GM21576 (cell line): Measurements from ENCODE around the gene GCSH.

Experiments
- ATAC-seq: cut with Tn5 transposase; IDR thresholded peaks from one replicate; pipeline ENCODE4 v1.9.1; 2021; ENCODE audit warnings: mild to moderate bottlenecking, moderate library complexity; ENCODE audit not compliant: unreplicated experiment

The GCSH gene

DNA sequence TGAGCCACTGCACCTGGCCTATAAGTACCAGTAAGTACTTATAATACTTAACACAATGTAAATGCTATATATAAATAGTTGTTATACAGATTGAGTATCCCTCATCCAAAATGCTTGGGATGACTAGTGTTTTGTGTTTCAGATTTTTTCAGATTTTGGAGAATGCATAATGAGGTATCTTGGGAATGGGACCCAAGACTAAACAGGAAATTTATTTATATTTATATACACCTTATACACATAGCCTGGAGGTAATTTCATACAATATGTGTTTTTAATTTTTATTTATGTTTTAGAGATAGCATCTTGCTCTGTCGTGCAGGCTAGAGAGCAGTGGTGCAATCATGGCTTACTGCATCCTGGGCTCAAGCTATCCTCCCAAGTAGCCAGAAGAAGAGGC lies 9.8 kb upstream of the GCSH start:
- no peak for ATAC-seq

- ATAC-seq: no peak
Observed at GRCh38 chr16:81101702-81102101, 5.5 kb upstream of the GCSH start.

- ATAC-seq: no peak
Observed at GRCh38 chr16:81099958-81100357, 3.8 kb upstream of the GCSH start.

DNA sequence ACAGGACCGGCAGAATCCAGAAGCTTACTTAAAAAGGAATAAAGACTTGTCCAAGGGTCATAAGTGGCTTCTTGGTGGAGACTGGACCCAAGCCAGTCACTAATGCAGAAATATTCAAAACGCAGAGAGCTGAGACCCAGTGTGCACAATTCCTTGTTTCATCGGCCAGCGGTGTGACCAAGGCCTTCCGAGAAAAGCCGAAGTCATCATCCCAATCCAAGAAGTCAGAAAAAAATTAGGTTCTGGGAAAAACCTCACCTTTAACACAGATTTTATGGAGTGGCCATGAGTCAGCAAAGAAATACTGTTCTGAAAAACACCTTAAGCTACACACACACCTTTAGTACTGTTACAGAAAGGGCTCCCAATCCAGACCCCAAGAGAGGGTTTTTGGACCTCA lies 1.0 kb upstream of the GCSH start:
- no peak for ATAC-seq

DNA sequence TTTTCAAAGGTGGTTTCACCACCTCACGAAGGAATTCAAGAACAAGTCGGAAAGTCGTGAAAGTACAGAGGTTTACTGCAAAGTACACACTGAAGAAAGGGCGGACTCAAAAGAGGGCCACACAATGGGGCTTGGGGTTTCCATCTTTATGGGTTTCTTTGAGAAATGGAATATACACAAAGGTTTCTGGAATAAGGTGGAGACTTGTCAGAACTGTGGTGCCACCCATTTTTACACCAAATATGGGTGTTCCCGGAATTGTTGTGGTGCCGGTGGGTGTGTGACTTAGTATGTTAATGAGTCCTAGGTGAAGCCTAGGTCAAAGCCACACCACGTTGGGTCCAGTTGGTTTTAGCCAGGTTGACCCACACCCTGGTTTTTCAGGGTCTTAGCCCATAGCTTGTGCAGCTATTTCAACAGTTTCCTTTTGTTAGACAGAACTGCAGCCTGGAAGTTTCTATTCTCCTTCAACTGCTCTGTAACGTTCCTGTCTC lies 567 bp upstream of the GCSH start:
- no peak for ATAC-seq

DNA sequence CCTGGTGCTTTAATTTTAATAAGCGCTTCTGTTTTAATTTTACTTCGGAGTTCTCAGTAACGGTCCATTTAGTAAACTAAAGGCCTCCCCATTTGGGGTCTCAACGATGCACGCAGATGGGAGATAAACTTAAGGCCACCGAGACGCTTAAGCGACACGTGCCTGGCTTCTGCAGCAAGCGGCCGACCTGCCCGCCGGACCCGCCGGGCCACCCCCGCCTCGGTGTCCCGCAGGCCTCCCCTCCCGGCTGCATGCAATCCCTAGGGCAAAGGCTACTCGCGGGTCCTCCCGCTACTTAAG lies 592 bp downstream of the GCSH start:
- ATAC-seq: peak; percentile 0

- ATAC-seq: no peak
Observed at GRCh38 chr16:81094771-81095251, 1.4 kb downstream of the GCSH start.

DNA sequence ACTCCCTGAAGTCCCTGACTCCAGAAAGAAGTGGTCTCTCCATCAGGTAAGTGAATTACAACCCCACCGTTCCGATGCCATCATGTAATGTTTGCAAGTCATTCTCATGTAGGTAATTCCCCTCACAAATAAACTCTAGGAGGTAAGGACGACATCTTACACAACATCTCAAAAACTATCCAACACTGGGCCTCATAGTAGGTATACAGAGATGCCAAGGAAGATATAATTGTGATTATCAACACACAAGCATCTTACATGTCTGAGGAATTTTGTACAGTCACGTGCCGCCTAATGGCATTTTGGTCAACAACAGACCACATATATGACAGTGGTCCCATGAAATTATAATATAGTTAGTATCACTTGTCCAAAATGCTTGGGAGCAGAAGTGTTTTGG lies 7.4 kb downstream of the GCSH start:
- ATAC-seq: no peak

- ATAC-seq: no peak
Observed at GRCh38 chr16:81081014-81081413, 15.2 kb downstream of the GCSH start.

- ATAC-seq: no peak
Observed at GRCh38 chr16:81080233-81080632, 16.0 kb downstream of the GCSH start.

GRCh38 chr16:81077076-81077940 lies 18.9 kb downstream of the GCSH start, which contains the start of gene C16orf46:
TSS of gene C16orf46 (minus strand) at chr16:81077238. CDS start at chr16:81063955, 13,283 bp downstream.
- peak; percentile 95 for ATAC-seq

GRCh38 chr16:81076566-81077075 lies 19.6 kb downstream of the GCSH start:
- peak; percentile 73 for ATAC-seq

DNA sequence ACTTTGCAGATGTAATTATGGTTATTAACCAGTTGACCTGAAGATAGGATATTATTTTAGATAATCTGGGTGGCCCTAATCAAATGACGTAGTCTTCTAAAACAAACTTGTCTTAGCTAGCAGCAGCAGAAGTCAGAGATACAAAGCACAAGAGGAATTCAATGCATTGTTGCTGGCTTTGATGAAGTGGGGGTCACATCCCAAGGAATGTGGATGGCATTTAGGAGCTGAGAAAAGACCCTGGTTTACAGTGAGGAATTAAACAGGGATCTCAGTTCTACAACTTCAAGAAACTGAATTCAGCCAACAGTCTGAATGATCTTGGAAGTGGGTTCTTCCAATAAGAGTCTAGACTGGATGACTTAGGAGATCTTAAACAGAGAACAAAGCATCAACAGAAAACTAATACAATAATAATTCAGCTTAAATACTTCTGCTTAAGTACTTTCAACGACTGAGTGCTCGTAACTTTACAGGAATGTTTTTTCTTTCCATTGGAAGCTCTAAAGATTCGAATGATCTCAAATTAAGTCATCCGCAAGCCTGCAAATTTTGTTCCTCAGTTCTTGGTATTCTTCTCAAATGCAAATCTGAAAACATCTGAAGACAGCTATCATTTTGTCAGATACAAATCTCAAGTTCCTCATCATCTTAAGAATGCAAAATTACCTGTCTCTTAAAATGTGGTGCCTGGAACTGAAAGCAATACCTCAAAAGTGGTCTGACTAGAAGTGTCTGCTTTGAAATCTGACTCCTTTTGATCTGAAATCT lies 22.4 kb downstream of the GCSH start:
- ATAC-seq: no peak

DNA sequence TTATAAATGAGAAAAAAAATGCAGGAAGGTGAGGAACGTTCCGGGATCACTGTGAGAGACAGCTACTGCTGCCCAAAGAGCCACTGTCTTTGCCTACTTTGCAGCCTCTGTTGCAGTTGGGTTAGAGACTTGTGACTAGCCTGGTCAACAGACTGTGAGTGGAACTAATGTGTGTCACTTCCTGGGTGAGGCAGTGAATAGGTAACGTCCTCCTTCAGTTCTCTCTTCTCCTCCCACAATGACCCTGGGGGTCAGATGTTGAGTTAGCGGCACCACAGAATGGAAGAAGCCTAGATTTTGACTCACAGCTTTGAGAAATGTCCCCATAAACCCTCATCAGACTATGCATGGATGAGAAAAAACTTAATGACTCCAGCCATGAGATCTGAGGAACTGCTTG lies 24.4 kb downstream of the GCSH start:
- ATAC-seq: no peak

- ATAC-seq: no peak
Observed at GRCh38 chr16:81070979-81071378, 25.2 kb downstream of the GCSH start.

DNA sequence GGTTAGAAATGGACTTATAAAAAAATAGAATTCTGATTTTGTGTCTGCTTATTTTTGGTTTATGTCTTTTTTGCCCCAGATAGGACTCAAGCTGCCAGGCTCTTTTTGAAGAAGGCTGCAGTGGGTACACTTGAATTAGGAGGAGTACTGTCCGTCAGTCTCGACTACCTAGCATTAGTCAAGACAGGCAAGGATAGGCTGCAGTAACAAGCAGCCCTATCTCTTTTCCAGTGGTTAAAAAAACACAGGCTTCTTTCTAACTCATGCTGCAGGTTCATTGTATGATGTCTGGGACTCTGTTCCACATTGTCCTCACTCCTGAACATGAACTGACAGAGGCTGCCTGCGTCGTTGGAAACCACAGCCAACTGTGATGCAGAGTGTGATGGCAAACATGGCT lies 27.1 kb downstream of the GCSH start:
- no peak for ATAC-seq

DNA sequence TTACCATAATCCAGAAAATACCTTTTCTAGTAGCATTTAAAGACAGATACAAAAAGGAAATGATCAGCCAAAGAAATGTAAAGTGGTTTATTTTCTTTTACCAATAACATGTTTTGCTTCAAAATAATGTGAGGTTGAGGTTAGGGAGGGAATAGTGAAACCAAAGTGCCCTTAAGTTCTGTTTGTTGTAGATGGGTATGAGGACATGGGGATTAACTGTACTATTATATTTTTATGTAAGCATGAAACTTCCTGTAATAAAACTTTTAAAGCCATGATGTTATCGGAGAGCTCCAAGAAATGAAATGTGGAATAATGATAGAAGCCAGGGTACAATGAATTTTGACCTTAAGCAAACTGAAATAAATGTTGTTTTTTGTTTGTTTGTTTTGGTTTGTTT lies 29.0 kb downstream of the GCSH start:
- no peak for ATAC-seq

DNA sequence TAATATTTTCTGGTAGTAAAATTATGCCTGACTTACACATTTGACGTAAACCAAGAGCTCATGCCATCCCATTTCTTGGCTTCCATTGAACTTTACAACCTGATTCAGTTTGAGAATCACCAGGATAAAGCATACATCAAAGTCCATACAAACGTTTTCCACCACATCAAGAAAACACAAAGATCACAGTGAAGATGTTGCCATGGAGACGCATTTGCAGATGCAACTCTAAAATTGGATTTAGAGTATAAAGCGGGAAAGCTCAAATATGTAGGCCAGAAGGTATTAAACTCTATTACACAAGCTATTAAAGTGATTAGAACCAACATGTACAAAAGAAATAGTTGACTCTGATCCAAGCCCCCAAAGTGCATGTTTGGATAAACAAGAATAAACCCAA lies 29.5 kb downstream of the GCSH start:
- ATAC-seq: no peak

DNA sequence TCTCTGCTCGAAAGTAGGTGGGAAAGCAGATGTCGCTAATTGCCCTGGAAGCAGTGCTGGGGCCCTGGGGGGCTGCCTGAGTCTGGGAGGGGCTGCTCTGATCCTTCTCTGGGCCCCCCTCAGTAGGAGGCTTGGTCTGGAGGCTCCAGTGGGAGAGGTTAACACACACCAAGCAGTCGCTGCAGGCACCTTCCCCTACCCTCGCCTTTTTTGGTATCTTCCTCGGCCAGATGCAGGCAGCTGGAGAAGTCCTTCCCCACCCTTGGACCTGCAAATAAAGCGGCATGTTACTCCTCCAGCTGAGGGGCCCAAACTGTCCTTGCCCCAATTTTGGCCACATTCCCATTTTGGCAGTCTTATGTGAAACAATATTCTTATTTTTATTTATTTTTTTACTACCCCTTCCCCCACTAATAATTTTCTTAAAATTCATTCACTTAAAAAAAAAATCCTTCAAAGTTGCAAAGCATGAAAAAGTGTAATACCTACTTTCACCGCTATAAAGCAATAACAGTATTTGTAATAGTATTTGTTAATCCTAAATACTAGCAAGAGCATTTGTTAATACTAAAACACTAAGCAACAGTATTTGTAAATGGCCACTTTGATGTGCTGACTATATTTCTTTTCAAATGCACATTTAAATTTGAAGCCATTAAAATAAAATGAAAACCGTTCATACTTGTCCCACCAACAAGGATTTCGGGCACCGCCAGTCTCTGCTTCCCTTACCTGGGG lies 34.2 kb downstream of the GCSH start:
- ATAC-seq: no peak

- no peak for ATAC-seq
Observed at GRCh38 chr16:81061307-81061640, 34.9 kb downstream of the GCSH start.
